GM23338 (cell line): ENCODE measurements around the gene GPR146. TPM values are rescaled to one million over a fixed set of nuclear protein-coding genes. Genes with fewer than 3 reads are reported as not detected.

Experiments
- ATAC-seq: fragments of 200-7000 bp; cut with Tn5 transposase; 3 replicates; pipeline ENCODE4 v1.9.1; 2020
- DNase-seq: peaks from one replicate; pipeline ENCODE4 v3.0.0-alpha.2; 2015; ENCODE audit warnings: low spot score
- H2AFZ ChIP-seq: fragments of 200-600 bp; sonication (generic); 2 replicates; pipeline ENCODE4 v1.8.0; 2016; ENCODE audit warnings: antibody characterized with exemption, mild to moderate bottlenecking, moderate library complexity
- H3F3A ChIP-seq: fragments of 200-600 bp; sonication (generic); replicated peaks from 2 replicates; pipeline ENCODE4 v1.8.0; 2017; ENCODE audit warnings: antibody characterized with exemption, mixed run types, low read depth
- H3K27ac ChIP-seq: fragments of 200-600 bp; sonication (generic); 2 replicates; pipeline ENCODE4 v1.6.1; 2016; ENCODE audit warnings: low read depth
- H3K27me3 ChIP-seq: fragments of 200-600 bp; sonication (generic); 2 replicates; pipeline ENCODE4 v1.8.0; 2016; ENCODE audit warnings: mild to moderate bottlenecking, mixed run types, moderate library complexity; ENCODE audit not compliant: insufficient read depth
- H3K36me3 ChIP-seq: fragments of 200-600 bp; sonication (generic); 2 replicates; pipeline ENCODE4 v1.8.0; 2016; ENCODE audit warnings: mild to moderate bottlenecking; ENCODE audit not compliant: insufficient read depth
- H3K4me1 ChIP-seq: fragments of 200-600 bp; sonication (generic); 2 replicates; pipeline ENCODE4 v1.8.0; 2016; ENCODE audit warnings: mild to moderate bottlenecking, moderate library complexity; ENCODE audit not compliant: insufficient read depth
- H3K4me2 ChIP-seq: fragments of 200-600 bp; sonication (generic); 2 replicates; pipeline ENCODE4 v1.7.1; 2017; ENCODE audit warnings: mixed run types
- H3K4me3 ChIP-seq: fragments of 200-600 bp; sonication (generic); 2 replicates; pipeline ENCODE4 v1.6.1; 2016; ENCODE audit warnings: mixed run types
- H3K79me2 ChIP-seq: fragments of 200-600 bp; sonication (generic); replicated peaks from 2 replicates; pipeline ENCODE4 v1.8.0; 2017; ENCODE audit warnings: mild to moderate bottlenecking; ENCODE audit not compliant: insufficient read depth
- H3K9me2 ChIP-seq: fragments of 200-600 bp; sonication (generic); 2 replicates; pipeline ENCODE4 v1.8.0; 2017; ENCODE audit not compliant: insufficient read depth
- H4K20me1 ChIP-seq: fragments of 200-600 bp; sonication (generic); replicated peaks from 2 replicates; pipeline ENCODE4 v1.8.0; 2017; ENCODE audit warnings: mild to moderate bottlenecking; ENCODE audit not compliant: insufficient read depth
- H3K27ac Mint-ChIP-seq: 2 replicates; pipeline ENCODE4 v1.8.0; 2020; ENCODE audit warnings: inconsistent platforms, mild to moderate bottlenecking, moderate library complexity, mixed read lengths
- H3K27me3 Mint-ChIP-seq: 3 replicates; pipeline ENCODE4 v1.8.0; 2022; ENCODE audit warnings: low read depth, mild to moderate bottlenecking, moderate library complexity, mixed read lengths, inconsistent platforms; ENCODE audit not compliant: insufficient read depth, poor library complexity
- H3K36me3 Mint-ChIP-seq: 3 replicates; pipeline ENCODE4 v1.8.0; 2021; ENCODE audit warnings: low read depth, mild to moderate bottlenecking, inconsistent platforms, moderate library complexity, mixed read lengths
- H3K4me1 Mint-ChIP-seq: 3 replicates; pipeline ENCODE4 v1.8.0; 2020; ENCODE audit warnings: mild to moderate bottlenecking, inconsistent platforms, mixed read lengths
- H3K4me3 Mint-ChIP-seq: 3 replicates; pipeline ENCODE4 v1.8.0; 2021; ENCODE audit warnings: moderate library complexity, mild to moderate bottlenecking, inconsistent platforms, mixed read lengths
- H3K9me3 Mint-ChIP-seq: 3 replicates; pipeline ENCODE4 v1.8.0; 2020; ENCODE audit warnings: moderate library complexity, mild to moderate bottlenecking, inconsistent platforms, mixed read lengths
- CREB1 ChIP-seq: fragments of 250-450 bp; sonication (Bioruptor Pico); IDR thresholded peaks from 2 replicates; pipeline ENCODE4 v1.5.0; 2020; ENCODE audit warnings: low read depth, mild to moderate bottlenecking, moderate library complexity
- CTCF ChIP-seq, 2 experiments: fragments of 200-600 bp in 1 of 2; sonication (generic) in 1 of 2; conservative IDR thresholded peaks; 2 replicates each; pipeline versions ENCODE4 v1.5.1 to v1.6.1; 2016 to 2017; ENCODE audit warnings: antibody characterized with exemption in 2 of 2, low read depth in 2 of 2, mild to moderate bottlenecking in 2 of 2, moderate library complexity in 1 of 2
- EZH2 ChIP-seq: fragments of 200-600 bp; sonication (generic); IDR thresholded peaks from one replicate; pipeline ENCODE4 v1.8.0; 2017; ENCODE audit warnings: antibody characterized with exemption, mild to moderate bottlenecking, low read depth; ENCODE audit not compliant: unreplicated experiment
- EZH2phosphoT487 ChIP-seq: fragments of 200-600 bp; sonication (generic); IDR thresholded peaks from one replicate; pipeline ENCODE4 v1.8.1; 2018; ENCODE audit warnings: antibody characterized with exemption; ENCODE audit not compliant: unreplicated experiment
- NANOG ChIP-seq: IDR thresholded peaks from 2 replicates; pipeline ENCODE4 v1.6.1; 2016; ENCODE audit warnings: antibody characterized with exemption, borderline replicate concordance
- STAT1 ChIP-seq: IDR thresholded peaks from one replicate; pipeline ENCODE4 v1.6.1; 2016; ENCODE audit warnings: antibody characterized with exemption; ENCODE audit not compliant: unreplicated experiment
- ZNF114 ChIP-seq: fragments of 250-450 bp; sonication (Bioruptor Pico); IDR thresholded peaks from 2 replicates; pipeline ENCODE4 v1.5.0; 2020; ENCODE audit warnings: mild to moderate bottlenecking, moderate library complexity
- ZNF331 ChIP-seq: fragments of 250-450 bp; sonication (Bioruptor Pico); IDR thresholded peaks from 2 replicates; pipeline ENCODE4 v1.5.0; 2020; ENCODE audit warnings: low read depth, mild to moderate bottlenecking, moderate library complexity
- ZNF462 ChIP-seq: fragments of 250-450 bp; sonication (Bioruptor Pico); IDR thresholded peaks from 2 replicates; pipeline ENCODE4 v1.5.0; 2020; ENCODE audit warnings: mild to moderate bottlenecking, moderate library complexity
- polyA plus RNA-seq: library from polyadenylated mRNA; unstranded; fragments of >200 nt; fragmentation: Nextera tagmentation; extraction: Ambion mirVana; gene quantifications from 2 replicates; pipeline ENCODE4 v1.2.1, GENCODE V29; 2016
- total RNA-seq: library from RNA; depleted of rRNA; stranded (reverse); fragments of >200 nt; shearing (Covaris generic); gene quantifications from 2 replicates; pipeline ENCODE4 v1.2.3, GENCODE V29; 2014

Gene GPR146
- total and polyA plus RNA-seq, 2 experiments from 2014 or later, result 0.28 to 0.37 TPM

DNA sequence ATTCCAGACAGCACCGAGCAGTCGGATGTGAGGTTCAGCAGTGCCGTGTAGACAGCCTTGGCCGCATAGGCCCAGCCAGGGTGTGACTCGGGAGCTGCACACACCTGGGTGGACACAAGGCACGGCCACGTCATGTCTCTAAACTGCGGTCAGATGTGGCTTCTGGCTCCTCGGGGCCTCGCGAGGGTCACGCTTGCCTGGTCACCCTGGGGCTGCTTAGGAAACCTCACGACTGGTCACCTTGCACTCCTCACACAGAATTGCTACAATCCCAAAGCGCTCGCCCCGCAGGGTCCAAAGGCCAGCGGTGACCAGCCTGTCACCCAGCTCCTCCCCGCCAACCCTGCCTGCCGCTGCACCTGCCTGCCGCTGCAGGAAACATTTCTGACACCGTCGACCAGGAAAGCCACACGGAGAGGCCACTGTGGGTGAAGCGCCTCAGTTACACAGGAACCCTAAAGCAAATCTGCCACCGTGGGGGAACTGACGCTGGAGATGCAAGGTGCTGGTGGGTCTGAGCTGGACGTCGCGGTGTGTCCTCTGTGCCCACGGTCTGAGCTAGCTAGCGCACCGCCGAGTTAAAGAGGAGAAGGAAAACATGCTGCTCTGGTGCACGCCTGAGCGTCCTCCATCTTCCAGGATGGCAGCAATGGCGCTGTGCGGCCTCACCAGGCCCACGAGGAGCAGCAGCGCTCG, 48.6 kb downstream of the GPR146 start (continued):
- TF ChIP-seq EZH2phosphoT487, result no peak
- TF ChIP-seq ZNF462 (CRISPR knock-in tag), result no peak
- TF ChIP-seq ZNF331, result no peak
- TF ChIP-seq STAT1, result no peak
- no peak for TF ChIP-seq NANOG
- no peak for TF ChIP-seq EZH2
- TF ChIP-seq CREB1, result no peak
- no peak for TF ChIP-seq ZNF114

GRCh38 chr7:1093502-1093843, 49.1 kb downstream of the GPR146 start:
- Histone ChIP-seq H3K79me2 (peaks cover 21% of the 10 kb centered on the region), H3K9me2 (no peaks in the 10 kb centered on the region), H4K20me1 (no peaks in the 10 kb centered on the region; the same call in 1 of the 2 replicates), H3F3A (no peaks in the 10 kb centered on the region), H3K4me2 (no peak overlapping the region), H2AFZ (no peak overlapping the region), H3K4me1 (no peaks in the 10 kb centered on the region), H3K36me3 (no peaks in the 10 kb centered on the region), H3K4me3 (no peak overlapping the region), H3K27me3 (no peaks in the 10 kb centered on the region), H3K27ac (no peak overlapping the region)
- no peak for DNase-seq
- Mint-ChIP-seq H3K4me3 (no peak overlapping the region), H3K36me3 (peaks cover 14% of the 10 kb centered on the region), H3K27me3 (peaks cover 8% of the 10 kb centered on the region), H3K27ac (no peak overlapping the region), H3K9me3 (peaks cover 3% of the 10 kb centered on the region; the same call in 1 of the 3 replicates), H3K4me1 (peaks cover 6% of the 10 kb centered on the region)
- no peak for ATAC-seq
- TF ChIP-seq EZH2, result no peak
- TF ChIP-seq ZNF331, result no peak
- TF ChIP-seq CREB1, result no peak
- TF ChIP-seq CTCF (conservative IDR thresholded peaks at IDR 0.05; ENCODE audit: low read depth in 2 of 2), result no peak
